K562 (cell line): Measurements from ENCODE around the gene HSF5. TPM values are rescaled to one million over a fixed set of nuclear protein-coding genes. Genes with fewer than 3 reads are reported as not detected.

ENCODE experiments used
- ARID1B ChIP-seq: fragments of 450-650 bp; IDR thresholded peaks from 2 replicates; pipeline ENCODE4 v1.6.1; 2016; ENCODE audit warnings: antibody characterized with exemption, mild to moderate bottlenecking, inconsistent platforms
- CBFA2T3 ChIP-seq: fragments of 450-650 bp; IDR thresholded peaks from 2 replicates; pipeline ENCODE4 v1.6.1; 2017
- IRF1 ChIP-seq: sonication (generic); formaldehyde crosslinking; IDR thresholded peaks from 2 replicates; pipeline ENCODE4 v1.8.0; 2022; ENCODE audit warnings: missing genetic modification reagents, mild to moderate bottlenecking, borderline replicate concordance
- MBD2 ChIP-seq: sonication (generic); IDR thresholded peaks from 2 replicates; pipeline ENCODE4 v1.6.1; 2016; ENCODE audit warnings: low read depth, borderline replicate concordance
- MEF2A ChIP-seq: IDR thresholded peaks from 2 replicates; pipeline ENCODE4 v1.6.1; 2011; ENCODE audit warnings: low read depth, mild to moderate bottlenecking, low read length, moderate library complexity; ENCODE audit not compliant: control insufficient read depth
- NR4A1 ChIP-seq, 2 experiments: fragments of 250-450 bp in 1 of 2; fragments of 450-650 bp in 1 of 2; sonication (Bioruptor Pico) in 1 of 2; IDR thresholded peaks; 2 replicates each; pipeline versions ENCODE4 v1.4.0 to v1.6.1; 2016 to 2020; ENCODE audit warnings: mild to moderate bottlenecking in 2 of 2, missing compliant biosample characterization in 1 of 2, missing genetic modification characterization in 1 of 2, moderate library complexity in 1 of 2
- PHF20 ChIP-seq: fragments of 450-650 bp; IDR thresholded peaks from 2 replicates; pipeline ENCODE4 v1.6.1; 2018; ENCODE audit not compliant: partially characterized antibody
- RREB1 ChIP-seq: fragments of 250-450 bp; sonication (Bioruptor Pico); IDR thresholded peaks from 2 replicates; pipeline ENCODE4 v1.4.0; 2020
- SIRT6 ChIP-seq: IDR thresholded peaks from one replicate; pipeline ENCODE4 v1.6.1; 2012; ENCODE audit warnings: low read depth, mild to moderate bottlenecking, control low read depth, inconsistent platforms, low read length, moderate library complexity
- ZEB2 ChIP-seq: fragments of 450-650 bp; IDR thresholded peaks from 2 replicates; pipeline ENCODE4 v1.6.1; 2016
- ZHX1 ChIP-seq: fragments of 150-350 bp; conservative IDR thresholded peaks from 2 replicates; pipeline ENCODE4 v1.6.1; 2014; ENCODE audit warnings: low read length
- ZKSCAN8 ChIP-seq: fragments of 200-800 bp; sonication (Bioruptor generic); IDR thresholded peaks from 2 replicates; pipeline ENCODE4 v1.6.1; 2016; ENCODE audit warnings: missing genetic modification characterization, missing compliant biosample characterization
- ZNF408 ChIP-seq: fragments of 250-450 bp; sonication (Bioruptor Pico); IDR thresholded peaks from 2 replicates; pipeline ENCODE4 v1.4.0; 2020; ENCODE audit warnings: low read depth, mild to moderate bottlenecking, moderate library complexity
- ZNF644 ChIP-seq: fragments of 200-800 bp; sonication (Bioruptor generic); IDR thresholded peaks from 2 replicates; pipeline ENCODE4 v1.6.1; 2016; ENCODE audit warnings: low read depth, missing genetic modification characterization, missing compliant biosample characterization
- polyA plus RNA-seq, 8 experiments: library from polyadenylated mRNA; depleted of rRNA in 4 of 8; stranded (reverse) in 5 of 8; unstranded in 3 of 8; fragments of >200 nt; fragmentation: Nextera tagmentation in 2 of 8; fragmentation: Illumina TruSeq in 1 of 8; extraction: Ambion mirVana in 2 of 8; extraction: Trizol in 1 of 8; gene quantifications; 2 replicates each; pipeline versions ENCODE4 v1.2.1 to v1.2.3, GENCODE V29; 2011 to 2014; ENCODE audit warnings: inconsistent platforms in 1 of 8, missing spikeins in 1 of 8
- total RNA-seq, 7 experiments: library from RNA; depleted of rRNA in 6 of 7; stranded (reverse); fragments of >200 nt in 6 of 7; fragmentation: Illumina TruSeq in 2 of 7; extraction: Trizol in 2 of 7; gene quantifications; 2 replicates each; pipeline versions ENCODE4 v1.2.1 to v1.2.3, GENCODE V29; 2011 to 2021; ENCODE audit warnings: low replicate concordance in 1 of 7
- TF ChIP-seq, protein P1 (sequence below): fragments of 250-450 bp; sonication (Bioruptor Pico); IDR thresholded peaks from 2 replicates; pipeline ENCODE4 v1.8.0; 2021; ENCODE audit warnings: moderate library complexity, mild to moderate bottlenecking, inconsistent platforms
- TF ChIP-seq, protein P2 (sequence below): fragments of 250-450 bp; sonication (Bioruptor Pico); IDR thresholded peaks from 2 replicates; pipeline ENCODE4 v1.8.0; 2021; ENCODE audit warnings: borderline replicate concordance, mild to moderate bottlenecking, moderate library complexity; ENCODE audit not compliant: poor library complexity, severe bottlenecking

The HSF5 gene
- total and polyA plus RNA-seq, 9 of the 15 experiments (the other 6 are each of a cell fraction or from before 2014, with no cell fraction given): 0.04 TPM; not detected in 8

- TF ChIP-seq RREB1 (CRISPR knock-in tag): no peak
- TF ChIP-seq ZEB2: peak; percentile 77
- no peak for TF ChIP-seq SIRT6
- TF ChIP-seq MBD2: peak; percentile 99
- no peak for TF ChIP-seq ZKSCAN8 (CRISPR knock-in tag)
- TF ChIP-seq, protein P1, sequence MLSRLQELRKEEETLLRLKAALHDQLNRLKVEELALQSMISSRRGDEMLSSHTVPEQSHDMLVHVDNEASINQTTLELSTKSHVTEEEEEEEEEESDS (CRISPR knock-in tag): no peak
- no peak for TF ChIP-seq NR4A1 (CRISPR knock-in tag; IDR thresholded peaks at IDR 0.05)
- no peak for TF ChIP-seq NR4A1 (tag; IDR thresholded peaks at IDR 0.05)
- TF ChIP-seq MEF2A: 0 out of 2 replicates have a peak, but pooled peaks have one; percentile 46
- no peak for TF ChIP-seq CBFA2T3
- TF ChIP-seq, protein P2, sequence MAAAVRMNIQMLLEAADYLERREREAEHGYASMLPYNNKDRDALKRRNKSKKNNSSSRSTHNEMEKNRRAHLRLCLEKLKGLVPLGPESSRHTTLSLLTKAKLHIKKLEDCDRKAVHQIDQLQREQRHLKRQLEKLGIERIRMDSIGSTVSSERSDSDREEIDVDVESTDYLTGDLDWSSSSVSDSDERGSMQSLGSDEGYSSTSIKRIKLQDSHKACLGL: no peak
- TF ChIP-seq ZNF644 (tag): no peak
- TF ChIP-seq ARID1B: no peak; the same call in 1 of the 2 replicates
- TF ChIP-seq IRF1: no peak
- TF ChIP-seq ZHX1: no peak
- no peak for TF ChIP-seq ZNF408 (CRISPR knock-in tag)
- TF ChIP-seq PHF20: peak; percentile 84
These were observed 29.9 kb upstream of the HSF5 start (continued) for GRCh38 chr17:58517928-58518609.
